Activated CD4-positive, CD25-positive, alpha-beta regulatory T cell treated with anti-CD3 and anti-CD28 coated beads, Interleukin-2, amount 50 U/mL, for 24 hours (primary cell): Measurements from ENCODE around the gene KRTAP3-2.

Source experiments
- ATAC-seq, 2 donors: fragments of 150-1000 bp; cut with Tn5 transposase; one replicate each; pipeline ENCODE4 v1.10.0; 2021; ENCODE audit warnings: mild to moderate bottlenecking in 1 of 2, moderate library complexity in 1 of 2

Gene KRTAP3-2

DNA sequence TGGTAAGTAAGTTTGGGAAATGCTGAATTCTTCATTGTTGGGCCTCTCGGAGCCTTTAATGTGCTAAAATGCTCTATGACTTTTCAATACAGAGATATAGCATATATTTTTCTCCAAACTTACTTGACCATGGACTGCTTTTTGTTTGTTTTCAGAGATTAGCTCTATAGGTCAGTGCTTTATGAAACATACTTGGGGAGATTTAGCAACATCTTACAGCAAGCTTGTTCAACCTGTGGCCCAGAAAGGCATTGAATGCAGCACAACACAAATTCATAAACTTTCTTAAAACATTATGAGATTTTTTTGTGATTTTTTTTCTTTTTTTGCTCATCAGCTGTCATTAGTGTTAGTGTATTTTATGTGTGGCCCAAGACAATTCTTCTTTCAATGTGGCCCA lies 10.2 kb upstream of the KRTAP3-2 start:
- no peak for ATAC-seq

DNA sequence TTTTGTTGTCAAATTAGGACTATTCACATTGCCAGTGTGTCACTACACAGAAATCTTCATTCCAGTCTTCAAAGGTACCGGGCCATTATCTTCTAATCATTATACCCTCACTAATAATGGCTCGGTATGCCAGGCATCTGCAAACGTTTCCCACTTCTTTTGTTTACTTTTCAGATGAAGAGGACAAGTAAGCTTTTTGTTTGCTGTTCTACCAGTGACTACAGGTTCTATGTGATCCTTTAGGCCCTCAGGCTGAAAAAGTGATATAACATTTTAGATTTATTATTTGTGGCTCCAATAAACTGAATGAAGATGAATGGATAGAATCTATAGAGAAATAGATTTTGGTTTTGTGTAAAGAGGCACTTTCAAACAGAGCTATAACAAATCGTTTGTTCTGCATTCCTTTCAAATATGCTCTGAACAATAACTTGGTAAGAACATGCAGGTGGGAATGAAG lies 9.6 kb upstream of the KRTAP3-2 start:
- no peak for ATAC-seq

DNA sequence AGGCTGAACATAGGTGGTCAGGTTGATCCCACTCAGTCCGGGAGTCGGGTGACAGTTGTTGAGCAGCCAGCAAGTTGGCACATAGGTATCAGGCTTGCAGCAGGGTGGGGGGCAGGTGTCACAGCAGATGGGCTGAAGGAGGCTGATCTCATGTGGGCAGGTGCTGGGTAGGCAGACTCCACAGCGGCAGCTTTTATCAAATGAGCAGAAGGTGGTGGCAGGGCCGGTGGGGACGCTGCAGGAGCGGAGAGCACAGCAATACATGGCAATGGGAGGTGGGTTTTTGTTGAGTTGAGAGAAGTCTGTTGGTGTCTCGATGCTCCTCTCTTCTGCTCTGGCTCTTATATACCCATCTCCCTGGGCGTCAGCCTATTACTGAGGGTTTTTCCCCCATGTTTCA lies 9.1 kb upstream of the KRTAP3-2 start, which contains the start of gene KRTAP3-1:
Gene KRTAP3-1, minus strand, starts transcription at position 318 of the 400 bp plus-strand sequence. Its CDS starts 54 bp downstream, at position 264.
- no peak for ATAC-seq

DNA sequence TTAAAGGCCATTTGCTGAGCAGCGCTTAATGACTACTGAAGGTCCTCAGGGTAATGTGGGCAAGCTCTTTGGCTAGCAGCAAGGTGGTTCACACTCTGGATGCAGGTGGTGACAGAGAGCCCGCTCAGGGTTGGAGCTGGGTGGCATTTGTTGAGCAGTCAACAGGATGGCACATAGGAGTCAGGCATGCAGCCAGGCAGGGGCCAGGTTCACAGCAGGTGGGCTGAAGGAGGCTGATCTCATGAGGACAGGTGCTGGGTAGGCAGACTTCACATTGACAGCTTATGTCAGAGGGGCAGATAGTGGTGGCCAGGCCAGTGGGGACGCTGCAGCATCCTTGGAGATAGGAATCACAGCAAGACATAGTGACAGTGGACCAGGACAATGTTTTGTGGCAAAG lies 4.7 kb upstream of the KRTAP3-2 start:
- no peak for ATAC-seq

DNA sequence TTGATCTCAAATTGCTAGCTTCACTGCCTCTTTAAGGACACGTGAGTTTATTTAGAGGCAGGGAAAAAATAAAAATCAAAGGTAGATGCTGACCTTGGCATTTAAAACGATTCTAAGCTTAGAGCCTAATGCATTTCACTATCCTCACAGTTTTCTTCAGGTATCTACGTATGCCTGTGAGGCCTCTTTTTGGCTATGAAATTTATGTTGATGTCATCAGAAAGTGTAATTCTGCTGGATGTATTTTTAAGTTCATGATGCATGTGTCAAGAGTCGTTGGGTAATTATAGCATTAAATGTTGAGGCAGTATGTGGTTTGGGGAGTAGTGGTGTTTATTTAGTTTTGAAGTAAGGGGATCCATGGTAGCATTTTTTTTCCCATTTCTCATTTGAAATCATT lies 4.2 kb upstream of the KRTAP3-2 start:
- no peak for ATAC-seq

DNA sequence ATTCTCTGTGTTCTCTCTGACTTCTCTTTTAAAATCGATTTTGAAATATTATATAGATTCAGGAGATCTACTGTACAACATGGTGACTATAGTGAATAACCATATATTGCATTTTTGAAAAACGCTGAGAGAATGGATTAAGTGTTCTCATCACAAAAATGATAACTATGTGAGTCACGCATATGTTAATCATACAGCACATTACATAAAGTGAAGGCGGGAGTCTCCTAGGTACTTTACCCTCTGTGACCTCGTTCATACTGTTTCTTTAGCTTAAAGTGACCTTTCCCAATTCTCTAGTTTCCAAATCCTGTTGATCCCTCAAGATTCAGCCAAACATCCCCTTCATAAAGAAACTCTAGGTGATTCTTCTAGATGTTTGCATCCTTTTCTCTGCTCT lies 3.1 kb upstream of the KRTAP3-2 start:
- ATAC-seq, result no peak

DNA sequence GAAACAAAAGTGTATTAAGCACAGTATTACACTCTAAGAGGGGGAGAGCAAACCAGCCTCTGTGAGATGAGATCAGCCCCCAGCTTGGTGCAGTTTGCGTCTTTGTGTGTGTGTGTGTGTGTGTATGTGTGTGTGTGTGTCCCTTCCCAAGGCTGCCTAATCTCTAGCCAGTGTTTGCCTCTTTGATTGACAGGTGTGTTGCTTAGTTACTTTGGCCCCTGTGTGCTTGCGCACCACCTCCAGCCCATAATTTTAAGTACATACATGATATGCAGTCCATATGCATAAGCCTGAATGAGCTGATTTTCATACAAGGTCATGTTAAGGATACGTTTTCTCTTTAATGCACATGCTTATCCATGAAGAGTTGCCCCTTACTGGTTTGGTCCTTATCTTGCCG lies 2.1 kb upstream of the KRTAP3-2 start:
- ATAC-seq, result no peak

DNA sequence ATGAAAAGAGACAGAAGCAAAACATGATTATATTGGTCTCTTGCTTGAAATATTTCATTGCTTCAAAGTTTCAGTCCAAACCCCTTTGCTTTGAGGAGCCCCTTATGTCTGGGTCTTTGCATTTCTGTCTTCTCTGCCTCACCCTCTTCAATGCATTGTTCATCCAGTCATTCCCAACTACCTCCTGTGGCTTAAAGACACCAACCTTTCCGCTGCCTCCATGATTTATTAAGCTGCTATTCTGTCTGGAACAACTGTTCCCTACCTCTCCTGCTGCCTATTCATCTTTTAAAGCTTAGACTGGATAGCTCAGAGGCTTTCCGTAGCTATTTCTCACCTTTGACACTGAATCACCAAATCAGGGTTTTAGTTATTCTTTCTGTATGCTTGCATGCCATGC lies 2.3 kb downstream of the KRTAP3-2 start:
- ATAC-seq, result no peak

DNA sequence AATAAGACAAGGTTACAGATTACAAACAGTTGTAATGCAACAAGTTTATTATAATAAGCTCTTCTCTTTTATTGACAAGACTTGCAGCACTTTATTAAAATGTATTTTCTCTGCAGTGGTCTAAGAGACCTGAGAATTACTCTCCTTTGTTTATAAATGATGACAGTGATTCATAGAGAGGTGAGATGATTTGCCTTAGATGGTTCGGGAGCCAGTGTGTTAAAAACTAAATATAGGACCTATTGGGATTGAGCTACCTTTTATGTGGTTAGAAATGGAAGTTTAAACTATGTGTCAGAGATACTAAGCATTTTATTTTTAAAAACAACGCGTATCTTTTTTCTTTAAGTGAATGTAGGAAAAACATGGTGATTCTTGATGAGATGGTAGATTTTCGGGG lies 2.9 kb downstream of the KRTAP3-2 start:
- no peak for ATAC-seq

DNA sequence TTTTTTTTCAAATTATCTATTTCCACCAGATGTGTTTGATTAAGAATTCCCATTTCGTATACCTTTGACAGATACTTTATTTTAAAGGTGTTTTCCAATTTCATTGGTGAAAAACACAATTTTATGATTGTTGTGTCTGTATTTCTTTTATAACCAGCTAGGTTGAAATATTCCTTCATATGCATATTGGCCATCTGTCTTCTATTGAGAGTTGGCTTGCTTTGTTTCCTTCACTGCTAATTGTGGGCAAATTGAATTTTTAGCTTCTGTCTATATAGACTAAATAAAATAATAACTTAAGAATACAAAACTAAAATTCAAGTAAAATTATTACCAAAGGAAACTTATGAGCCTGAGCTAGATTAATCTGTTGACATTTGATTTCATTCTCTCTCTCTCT lies 4.6 kb downstream of the KRTAP3-2 start:
- no peak for ATAC-seq

DNA sequence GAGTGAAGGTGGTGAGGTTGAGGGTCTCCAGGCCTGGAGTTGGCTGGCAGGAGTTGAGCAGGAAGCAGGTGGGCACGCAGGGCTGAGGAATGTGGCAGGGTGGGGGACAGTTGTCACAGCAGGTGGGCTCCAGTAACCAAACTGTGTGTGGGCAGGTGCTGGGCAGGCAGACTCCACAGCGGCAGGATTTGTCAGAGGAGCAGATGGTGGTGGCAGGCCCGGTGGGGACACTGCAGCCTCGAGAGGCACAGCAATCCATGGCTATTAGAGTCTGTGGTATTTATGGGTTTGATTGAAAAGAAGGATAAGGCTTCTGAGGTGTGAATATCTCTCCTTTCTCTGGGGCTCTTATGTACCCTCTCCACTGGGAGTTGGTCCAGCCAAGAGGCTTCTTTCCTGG lies 5.9 kb downstream of the KRTAP3-2 start, which contains the start of gene KRTAP3-3:
Gene KRTAP3-3, minus strand, starts transcription at position 326 of the 400 bp plus-strand sequence. Its CDS starts 67 bp downstream, at position 259.
- ATAC-seq, result no peak

DNA sequence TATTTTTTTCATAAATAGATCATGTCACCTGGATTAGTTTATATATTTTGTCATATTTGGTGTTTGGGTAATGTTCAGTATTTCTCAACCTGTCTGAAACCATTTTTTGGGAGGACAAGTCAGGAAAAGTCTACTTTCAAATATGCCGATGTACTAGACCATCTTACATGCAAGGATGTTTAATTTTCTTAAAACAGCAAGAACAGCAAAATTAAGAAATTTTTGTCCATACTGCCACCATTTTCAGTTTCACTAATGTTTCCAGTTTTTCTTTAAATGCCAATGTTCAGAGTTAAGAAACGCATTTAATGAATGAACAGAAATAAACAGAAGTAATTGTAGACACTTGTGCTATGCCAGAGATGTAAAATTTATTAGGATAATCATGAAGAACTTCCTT lies 6.6 kb downstream of the KRTAP3-2 start:
- no peak for ATAC-seq

DNA sequence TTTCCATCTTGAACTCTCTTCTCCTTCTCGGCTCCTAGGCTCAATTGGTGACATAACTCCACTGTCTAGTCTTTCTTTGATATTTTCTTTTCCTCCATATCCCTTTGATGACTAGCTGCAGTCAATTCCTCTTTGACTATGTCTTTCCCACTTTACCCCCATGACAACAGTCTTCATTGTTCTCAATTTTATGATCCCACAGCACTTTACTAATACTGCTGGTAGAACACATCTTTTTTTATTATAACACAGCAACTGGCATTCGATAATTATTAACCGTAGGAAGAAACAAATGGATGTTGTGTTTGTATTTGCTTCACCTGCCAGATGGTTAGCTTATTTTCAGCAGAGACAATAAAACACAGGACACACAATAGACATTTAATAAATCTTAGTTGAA lies 7.0 kb downstream of the KRTAP3-2 start:
- ATAC-seq, result no peak

DNA sequence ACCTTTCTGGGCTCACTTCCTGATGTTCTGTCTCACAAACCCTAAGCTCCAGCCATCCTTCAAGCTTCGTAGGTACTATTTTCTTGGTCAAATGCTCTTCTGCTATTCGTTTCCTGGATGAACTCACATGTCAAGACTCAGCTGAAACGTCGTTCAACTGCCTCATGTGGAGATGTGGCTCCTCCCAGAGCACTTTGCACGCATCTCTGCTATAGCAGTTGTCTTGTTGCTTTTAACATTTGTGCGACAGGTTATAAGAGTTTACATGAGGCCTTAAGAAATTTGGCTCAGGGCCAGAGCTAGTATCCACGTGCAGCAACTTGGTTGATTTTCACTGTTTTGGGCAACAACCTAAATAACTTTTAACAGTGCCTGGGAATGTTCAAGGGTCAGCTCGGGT lies 12.8 kb downstream of the KRTAP3-2 start:
- ATAC-seq, result no peak

DNA sequence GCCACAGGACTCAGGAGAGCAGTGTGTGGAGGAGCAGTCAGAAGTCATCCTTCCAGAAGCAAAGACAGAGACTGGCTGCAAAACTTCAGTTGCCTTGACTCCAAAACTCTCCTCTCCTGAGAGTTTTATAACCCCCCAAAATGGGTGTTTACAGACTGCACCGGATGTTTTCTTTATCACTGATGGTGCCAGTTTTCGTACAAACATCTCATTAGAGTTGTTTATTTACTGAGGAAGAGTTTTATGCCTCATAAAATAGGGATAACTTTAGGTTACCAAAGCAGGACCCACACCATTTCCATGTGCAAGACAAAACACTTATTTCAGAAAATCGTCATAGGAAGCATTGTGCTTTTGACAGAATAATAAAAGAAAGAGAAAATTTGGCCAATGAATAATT lies 15.5 kb downstream of the KRTAP3-2 start, which contains the start of gene KRT40:
Gene KRT40, minus strand, starts transcription at position 101 of the 400 bp plus-strand sequence. Its CDS starts 53 bp downstream, at position 48.
- ATAC-seq, result no peak

DNA sequence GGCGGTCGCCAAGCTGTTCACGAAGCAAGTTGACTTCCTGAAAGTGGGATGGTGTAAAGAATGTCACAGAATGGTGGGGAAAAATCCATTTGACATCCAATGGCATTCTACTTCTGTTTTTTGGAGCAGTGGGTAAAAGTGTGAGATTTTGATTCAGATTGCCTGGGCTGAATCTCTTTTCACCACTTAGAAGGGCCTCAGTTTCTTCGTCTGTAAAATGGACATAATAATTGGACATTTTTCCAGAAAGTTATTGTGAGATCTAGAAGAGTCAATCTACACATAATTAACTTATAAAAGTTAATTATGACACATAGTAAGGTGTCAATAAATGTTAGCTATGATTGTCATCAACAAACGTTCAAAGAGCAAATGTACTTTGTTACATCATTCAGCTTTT lies 18.6 kb downstream of the KRTAP3-2 start:
- no peak for ATAC-seq

DNA sequence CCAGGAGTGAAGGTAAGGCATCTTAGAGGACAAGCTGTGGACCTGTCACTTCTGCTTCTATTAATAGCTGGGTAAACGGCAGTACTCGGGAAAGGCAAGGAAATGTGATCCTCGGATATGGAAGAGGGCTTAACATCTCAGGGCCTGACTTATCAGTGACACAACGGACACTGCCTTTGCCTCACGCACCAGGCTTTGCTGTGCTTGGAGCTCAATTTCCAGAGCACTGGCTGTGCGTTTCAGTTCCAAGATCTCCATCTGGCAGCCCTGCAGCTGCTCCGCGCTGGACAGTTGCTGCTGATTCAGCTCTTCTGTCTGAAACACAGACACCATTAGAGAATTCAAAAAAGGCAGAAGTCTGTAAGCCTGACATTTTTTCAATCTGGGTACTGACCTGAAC lies 19.1 kb downstream of the KRTAP3-2 start:
- ATAC-seq, result no peak

DNA sequence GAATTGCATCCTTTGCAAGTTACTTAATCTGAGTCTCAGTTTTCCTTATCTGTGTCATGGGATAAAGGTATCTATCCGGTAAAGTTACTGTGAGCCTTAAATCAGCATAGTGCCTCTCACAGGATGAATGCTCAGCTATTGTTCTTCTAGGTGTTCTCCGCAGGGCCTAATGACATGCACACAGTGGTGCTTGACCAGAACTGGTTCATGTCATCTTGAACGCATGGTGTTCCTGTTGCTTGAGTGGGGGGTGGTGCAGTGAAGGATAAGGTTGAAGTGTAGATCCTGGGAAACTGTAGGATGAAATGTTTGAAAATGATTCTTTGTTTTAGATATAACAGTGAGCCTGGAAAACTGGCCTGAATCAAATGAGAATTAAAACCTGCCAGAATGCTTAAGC lies 19.6 kb downstream of the KRTAP3-2 start:
- ATAC-seq, result no peak

DNA sequence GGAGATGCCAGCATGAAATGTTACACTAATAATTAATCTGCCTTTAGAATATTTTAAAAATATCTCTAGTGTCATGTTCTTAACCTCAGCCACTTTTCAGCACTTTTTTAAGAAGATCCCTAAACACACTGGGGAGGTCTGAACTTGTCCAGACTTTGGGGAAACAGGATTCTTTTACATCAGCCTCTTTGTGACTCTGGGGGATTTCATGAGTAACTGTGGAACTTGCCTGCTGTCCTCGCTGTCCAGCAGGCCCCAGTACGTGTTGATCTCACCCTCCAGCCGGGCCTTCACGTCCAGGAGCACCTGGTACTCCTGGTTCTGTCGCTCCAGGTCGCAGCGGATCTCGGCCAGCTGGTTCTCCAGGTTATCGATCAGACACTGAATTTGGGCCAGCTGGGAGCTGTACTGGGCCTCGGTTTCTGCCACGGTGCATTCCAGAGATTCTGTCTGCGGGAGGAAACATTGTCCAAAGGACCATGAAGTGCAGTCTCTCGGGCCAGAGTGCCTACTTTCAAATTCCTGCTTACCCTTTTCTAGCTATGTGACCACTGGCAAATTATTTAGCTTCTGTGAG lies 21.0 kb downstream of the KRTAP3-2 start:
- ATAC-seq, result no peak

DNA sequence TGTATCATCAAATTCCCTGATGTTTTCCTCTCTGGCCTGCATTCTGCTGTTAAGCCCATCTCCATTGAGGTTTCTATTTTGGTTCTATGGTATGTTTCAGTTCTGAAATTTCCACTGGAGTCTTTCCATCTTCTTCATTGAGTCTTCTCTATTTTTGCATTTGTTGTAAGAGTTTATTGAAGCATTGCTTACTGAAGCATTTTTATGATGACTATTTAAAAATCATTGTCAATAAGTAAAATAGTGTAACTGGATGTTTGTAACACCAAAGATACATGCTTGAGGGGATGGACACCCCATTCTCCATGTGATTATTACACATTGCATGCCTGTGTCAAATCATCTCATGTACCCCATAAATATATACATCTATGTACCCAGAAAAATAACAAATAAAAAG lies 24.2 kb downstream of the KRTAP3-2 start:
- no peak for ATAC-seq

DNA sequence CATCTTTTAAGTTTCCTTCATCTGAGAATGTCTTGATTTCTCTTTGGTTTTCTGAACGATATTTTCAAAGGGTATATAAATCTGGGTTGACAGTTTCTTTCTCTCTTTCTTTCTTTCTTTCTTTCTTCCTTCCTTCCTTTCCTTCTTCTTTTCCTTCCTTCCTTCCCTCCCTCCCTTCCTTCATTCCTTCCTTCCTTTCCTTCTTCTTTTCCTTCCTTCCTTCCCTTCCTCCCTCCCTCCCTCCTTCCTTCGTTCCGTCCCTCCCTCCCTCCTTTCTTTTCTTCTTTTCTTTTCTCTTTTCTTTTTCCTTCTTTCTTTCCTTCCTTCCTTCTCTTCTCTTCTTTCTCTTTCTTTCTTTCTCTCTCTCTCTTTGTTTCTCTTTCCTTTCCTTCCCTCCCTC lies 25.3 kb downstream of the KRTAP3-2 start:
- ATAC-seq, result no peak

DNA sequence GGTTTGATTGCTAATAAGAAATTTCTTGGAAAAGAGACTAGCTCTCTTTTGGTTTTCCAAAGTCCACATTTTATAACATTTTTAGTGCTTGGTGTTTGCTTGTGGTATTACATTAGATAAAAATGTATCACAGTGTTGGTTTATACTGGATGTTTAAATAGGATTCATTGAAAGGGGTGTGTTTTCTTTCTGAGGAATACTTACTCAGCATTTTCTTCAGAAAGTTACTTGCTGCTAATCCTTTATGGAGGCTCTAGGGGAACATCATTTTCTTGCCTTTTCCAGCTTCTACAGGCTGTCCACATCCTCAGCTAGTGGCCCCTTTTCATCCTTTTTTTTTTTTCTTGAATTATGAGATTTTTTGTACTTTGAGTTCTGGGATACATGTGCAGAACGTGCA lies 32.1 kb downstream of the KRTAP3-2 start:
- no peak for ATAC-seq

DNA sequence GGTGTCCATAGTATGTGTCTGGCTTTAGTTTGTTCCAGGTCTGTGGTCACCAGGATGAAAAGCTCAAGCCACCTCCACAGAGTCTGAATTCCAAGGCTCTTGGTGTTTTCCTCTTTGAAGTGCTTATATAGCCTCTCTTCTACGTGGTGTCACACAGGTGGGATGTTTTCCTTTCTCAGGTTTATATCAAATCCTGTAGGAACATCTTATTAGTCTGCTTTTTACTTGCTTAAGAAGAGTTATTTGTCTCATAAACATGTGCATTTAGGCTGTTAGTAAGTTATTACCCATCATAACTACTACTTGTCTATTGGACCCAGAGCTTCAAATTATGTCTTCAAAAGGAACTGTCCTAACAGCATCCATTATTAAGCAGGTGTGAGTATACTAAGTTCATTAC lies 32.9 kb downstream of the KRTAP3-2 start, which contains the start of gene KRT39:
Gene KRT39, minus strand, starts transcription at position 101 of the 400 bp plus-strand sequence. Its CDS starts 92 bp downstream, at position 9.
- no peak for ATAC-seq

DNA sequence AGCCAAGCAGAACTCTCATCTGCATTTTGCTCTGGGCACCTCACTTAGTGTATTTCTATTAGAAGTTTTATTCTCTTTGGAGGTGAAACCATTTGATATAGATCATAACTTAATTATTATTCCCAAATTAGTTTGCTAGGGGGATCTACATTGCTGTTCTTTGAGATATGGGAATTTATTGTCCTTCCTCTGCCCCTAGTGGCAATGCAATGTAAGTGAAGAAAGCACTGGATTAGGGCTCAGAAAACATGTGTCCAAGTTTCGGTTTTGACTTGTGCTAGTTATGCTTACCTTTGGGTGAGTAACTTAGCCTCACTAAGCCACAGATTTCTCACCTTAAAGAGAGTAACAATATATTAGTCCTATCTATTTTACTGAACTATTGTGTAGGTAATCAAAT lies 35.9 kb downstream of the KRTAP3-2 start:
- ATAC-seq, result peak in 1 of 2 donors; percentile 43

DNA sequence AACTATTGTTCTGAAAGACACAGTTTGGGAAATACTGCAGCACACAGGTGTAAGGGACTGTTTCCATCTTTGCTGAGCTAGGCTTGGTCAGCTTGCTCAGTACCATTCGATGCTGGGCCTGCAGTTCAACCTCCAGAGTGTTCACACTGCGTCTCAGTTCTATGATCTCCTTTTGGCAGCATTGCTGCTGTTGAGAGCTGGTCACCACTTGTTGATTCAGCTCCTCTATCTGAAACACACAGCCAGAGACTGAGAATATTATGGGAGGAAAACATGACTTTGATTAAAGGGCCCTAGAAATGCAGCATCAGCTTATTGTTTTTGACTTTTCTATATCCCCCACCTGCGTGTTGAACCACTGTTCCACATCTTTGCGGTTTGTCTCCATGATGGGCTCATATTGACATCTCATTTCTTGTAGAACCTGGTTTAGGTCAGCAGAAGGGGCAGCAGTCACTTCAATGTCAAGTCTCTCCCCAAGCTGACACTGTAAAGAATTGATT lies 37.6 kb downstream of the KRTAP3-2 start:
- ATAC-seq, result no peak
